Measurements from ENCODE around the gene CCSER2.
"Not testable (repeated sequence)": the region's sequence is repeated elsewhere in the genome, so short reads cannot be mapped to it uniquely, and the experiment has no call there.

CCSER2 gene

DNA sequence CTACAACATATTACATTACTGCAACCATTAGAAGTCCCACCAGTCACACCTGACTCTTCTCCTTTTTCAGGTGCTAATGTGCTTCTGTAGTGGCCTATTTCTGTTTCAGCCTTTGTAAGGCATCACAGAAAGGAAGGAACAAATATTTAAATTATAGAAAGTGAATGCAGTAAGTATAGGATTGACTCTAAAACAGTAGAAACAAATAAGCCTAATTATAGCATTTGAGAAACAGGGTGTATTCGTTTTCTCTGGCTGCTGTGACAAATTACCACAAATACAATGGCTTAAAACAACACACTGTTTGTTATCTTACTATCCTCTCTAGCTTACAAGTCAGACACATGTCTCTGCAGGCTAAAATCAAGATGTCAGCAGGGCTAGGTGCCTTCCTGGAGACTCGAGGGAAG lies 69.4 kb downstream of the CCSER2 start:
- DNase-seq, result no peak

GRCh38 chr10:84398696-84399095 lies 70.3 kb downstream of the CCSER2 start:
- DNase-seq, result no peak

DNA sequence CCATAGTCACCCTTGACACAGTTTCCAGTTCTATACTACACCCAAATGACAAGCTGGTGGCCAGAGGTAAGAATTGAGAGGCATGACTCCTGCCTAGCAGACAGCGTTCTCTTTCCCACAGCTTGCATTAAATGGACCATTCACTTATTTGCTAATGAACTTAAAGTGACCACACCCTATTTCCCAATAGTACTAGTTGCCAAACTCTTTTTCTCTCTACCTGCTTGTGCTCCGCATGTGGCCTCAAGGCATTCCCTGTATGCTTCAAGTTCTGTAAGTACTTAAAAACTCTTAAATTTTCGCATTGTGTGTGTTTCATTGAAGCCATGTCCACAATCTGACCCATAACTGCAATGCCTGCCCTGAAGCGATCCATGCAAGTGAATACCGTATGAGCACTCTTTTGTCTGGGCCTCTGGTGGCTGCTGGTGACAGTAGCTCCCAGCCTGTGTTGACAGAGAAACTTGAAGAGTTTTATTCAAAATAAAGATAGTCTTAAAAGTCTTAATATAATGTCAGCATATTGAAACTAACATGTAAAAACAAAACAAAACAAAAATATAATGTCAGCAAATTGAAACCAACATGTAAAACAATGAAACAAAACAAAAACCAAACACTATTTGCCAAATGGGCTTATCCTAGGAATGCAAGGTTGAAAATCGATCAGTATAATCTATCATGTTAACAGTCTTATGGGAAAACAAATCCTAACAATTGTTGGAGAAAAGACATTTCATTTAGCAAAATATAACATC lies 73.6 kb downstream of the CCSER2 start:
- no peak for DNase-seq

DNA sequence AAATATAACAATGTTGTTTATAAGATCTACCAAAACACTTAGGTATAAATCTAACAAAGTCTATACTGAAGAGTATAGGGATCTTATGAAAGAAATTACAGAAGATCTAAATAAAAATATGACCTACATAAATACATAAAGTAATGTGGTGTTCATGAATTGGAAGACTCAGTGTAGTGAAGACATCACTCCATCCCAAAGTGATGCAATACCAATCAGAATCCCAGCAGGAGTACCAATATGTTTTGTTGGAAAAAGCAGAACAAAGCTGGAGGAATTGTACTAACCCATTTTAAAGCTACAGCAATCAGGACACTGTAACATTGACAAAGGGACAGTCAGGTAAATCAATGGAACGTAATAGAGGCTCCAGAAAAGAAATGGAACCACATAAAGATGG lies 76.4 kb downstream of the CCSER2 start:
- DNase-seq, result no peak

DNA sequence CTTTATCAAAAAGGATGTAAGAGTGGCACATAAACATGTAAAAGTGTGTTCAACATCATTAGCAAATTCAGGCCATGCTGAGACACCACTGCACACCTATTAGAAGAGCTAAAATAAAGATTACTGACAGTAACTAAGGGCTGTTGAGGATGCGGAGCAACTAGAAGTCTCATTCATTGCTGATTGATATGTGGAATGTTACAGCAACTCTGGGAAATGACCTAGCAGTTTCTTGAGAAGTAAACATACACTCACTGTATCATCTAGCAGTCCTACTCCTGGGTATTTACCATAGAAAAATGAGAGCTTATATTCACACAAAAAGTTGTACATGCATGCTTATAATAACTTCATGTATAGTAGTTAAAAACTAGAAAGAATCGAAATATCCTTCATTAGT lies 77.3 kb downstream of the CCSER2 start:
- no peak for DNase-seq

DNA sequence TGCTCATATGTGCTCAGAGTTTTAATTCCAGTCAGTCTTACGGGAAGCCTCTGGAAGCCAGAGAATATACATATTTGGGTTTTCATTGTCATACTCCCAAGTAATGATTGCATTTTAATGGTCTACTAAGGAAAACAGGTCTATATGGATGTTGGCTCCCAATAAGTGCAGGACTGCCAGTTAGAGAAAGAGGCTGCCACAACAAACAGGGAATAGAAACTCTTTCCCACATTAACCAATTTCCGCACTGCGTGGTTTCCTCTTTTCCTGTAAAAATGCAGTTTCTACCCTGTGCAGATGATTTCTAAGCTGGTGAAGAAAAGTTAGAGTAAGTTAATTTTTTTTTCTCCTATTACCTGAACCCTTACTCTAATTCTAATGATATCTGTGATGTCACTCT lies 78.2 kb downstream of the CCSER2 start:
- DNase-seq, result no peak

- no peak for DNase-seq
Measured at GRCh38 chr10:84407388-84408049, 79.1 kb downstream of the CCSER2 start.

DNA sequence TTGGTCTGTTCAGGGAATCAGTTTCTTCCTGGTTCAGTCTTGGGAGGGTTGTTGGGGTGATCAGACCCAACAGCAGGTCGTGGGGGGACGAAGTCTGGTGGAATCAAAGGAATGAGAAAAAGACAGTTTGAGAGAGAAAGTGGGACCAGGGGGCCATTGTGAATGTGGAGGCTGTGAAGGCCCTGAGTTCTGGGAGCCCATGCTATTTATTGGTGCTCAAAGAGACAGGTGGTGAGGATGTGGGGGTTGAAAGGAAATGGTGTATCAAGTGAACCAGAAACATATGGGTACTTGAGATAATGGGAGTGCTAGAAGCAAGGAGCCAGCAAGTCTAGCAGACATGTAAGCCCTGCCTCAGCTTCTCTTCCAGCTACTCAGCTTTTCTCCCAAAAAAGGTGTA lies 84.1 kb downstream of the CCSER2 start:
- DNase-seq, result no peak

- DNase-seq, result not testable (repeated sequence)
Measured at GRCh38 chr10:84414110-84414509, 85.7 kb downstream of the CCSER2 start.

DNA sequence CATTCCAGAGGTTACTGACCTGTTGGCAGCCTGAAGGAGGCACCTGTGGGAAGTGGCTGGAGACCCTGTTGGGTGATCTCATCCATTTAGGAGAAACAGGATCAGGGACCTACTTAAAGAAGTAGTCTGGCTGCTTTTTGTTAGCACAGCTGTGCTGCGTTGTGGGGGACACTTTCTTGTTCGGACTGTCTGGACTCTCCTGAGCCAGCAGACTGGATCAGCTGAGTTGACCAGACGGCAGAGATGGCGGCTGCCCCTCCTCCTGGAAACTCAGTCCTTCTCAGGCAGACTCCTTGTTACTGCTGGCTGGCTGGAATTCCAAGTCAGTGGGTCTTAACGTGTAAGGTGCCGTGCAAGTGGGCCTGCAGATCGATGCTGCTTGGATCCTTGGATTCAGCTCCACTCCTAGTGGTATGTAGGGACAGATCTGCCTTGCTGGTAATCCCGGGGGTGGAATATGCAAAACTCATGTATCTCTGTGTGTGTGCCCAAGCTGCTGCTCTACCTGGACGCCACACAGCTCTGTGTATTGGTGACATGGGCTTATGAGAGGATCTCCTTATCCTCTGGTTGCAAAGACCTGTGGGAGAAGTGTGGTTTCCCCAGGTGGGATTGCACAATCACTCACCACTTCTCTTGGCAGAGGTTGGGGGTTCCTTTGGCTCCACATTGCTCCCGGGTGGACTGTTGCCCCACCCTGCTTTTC lies 87.3 kb downstream of the CCSER2 start:
- DNase-seq, result no peak

- no peak for DNase-seq
Measured at GRCh38 chr10:84416245-84416555, 87.8 kb downstream of the CCSER2 start.

- no peak for DNase-seq
Measured at GRCh38 chr10:84423719-84424118, 95.3 kb downstream of the CCSER2 start.

- DNase-seq, result no peak
Measured at GRCh38 chr10:84424731-84425167, 96.4 kb downstream of the CCSER2 start.

DNA sequence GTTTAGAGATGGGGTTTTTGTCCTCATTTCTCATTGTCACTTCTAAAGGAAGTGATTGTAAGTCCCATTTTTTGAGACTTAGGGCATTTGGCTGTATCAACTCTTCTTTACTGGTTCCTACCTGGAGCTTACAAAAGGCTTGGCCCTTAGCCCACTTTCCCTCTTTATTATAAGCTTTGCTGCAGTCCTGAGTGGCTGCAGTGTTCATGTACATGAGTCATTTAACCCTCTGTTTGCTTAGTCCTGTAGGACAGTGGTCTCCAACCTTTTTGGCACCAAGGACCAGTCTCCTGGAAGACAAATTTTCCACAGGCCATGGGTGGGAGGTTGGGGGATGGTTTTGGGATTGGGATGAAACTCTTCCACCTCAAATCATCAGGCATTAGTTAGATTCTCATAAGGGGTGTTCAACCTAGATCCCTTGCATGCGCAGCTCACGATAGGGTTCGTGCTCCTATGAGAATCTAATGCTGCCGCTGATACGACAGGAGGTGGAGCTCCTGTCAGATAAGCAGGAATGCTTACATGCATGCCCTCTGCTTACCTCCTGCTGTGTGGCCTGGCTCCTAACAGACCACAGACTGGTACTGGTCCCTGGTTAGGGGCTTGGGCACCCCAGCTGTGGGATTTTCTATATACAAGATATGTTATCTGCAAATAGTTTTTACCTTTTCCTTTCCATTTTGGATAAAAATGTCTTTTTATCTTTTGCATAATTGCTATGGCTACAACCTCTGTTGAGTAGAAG lies 99.7 kb downstream of the CCSER2 start:
- no peak for DNase-seq

DNA sequence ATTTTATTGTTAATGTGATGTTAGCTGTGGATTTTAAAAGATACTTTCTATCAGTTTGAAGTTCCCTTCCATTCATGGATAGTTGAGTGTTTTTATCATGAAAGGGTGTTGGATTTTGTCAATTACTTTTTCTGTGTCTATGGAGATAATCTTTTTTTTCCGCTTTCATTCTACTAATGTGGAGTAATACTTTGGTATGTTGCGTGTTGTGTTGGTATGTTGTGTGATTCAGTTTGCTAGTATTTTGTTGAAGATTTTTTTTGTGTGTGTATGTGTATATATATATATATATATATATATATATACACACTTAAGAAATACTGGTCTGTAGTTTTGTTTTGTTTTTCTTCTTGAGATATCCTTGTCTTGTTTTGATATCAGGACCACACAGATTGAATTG lies 100.3 kb downstream of the CCSER2 start:
- no peak for DNase-seq

GRCh38 chr10:84429926-84430520 lies 101.6 kb downstream of the CCSER2 start:
- DNase-seq, result peak; percentile 46

- DNase-seq, result no peak
Measured at GRCh38 chr10:84432891-84433290, 104.5 kb downstream of the CCSER2 start.

DNA sequence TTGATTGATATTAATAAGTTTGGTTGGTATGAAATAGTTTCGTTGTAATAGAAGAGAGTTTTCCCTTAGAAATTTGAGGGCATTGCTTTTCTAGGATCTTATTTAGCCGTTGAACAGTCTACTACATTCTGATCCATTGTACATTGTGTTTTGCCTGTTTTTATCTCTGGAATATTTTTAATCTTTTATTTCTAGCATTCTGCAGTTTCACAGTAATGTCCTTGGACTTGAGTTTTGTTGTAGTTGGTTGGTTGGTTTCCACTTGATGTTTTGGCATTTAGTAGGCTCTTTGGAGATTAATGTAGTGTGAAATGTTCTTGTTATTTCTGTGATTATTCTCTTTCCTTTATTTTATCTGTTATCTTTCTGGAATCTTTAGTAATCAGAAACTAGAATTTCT lies 112.4 kb downstream of the CCSER2 start:
- no peak for DNase-seq

DNA sequence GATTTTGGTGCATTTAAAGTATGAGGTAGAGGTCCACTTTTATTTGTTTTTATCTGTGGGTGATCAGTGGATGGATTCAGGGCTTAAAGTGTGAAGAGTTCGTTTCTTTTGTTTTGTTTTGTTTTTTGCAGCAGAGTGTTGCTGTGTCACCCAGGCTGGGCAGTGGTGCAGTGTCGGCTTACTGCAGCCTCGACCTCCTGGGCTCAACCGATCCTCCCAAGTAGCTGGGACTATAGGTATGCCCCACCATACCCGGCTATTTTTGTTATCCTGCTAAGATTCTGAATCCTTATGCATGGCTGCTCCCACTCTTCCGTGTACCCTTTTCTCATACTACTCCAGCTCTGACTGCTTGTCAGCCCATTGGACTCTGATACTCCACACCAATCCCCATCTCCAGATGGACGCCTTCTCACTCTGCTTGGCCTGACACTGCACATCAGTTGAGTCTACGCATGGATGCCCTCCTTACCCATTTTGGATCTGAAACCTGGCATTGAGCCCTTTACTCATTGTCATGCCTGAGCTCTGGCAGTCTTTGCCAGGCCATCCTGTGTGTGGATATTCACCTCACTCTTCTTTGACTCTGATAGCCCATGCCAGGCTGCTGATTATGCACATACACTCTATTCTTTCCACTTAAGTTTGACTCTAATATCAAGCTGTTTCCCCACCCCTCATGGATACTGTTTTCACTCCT lies 119.5 kb downstream of the CCSER2 start:
- no peak for DNase-seq

- DNase-seq, result not testable (repeated sequence)
Measured at GRCh38 chr10:84449351-84449750, 121.0 kb downstream of the CCSER2 start.

GRCh38 chr10:84452003-84452402 lies 123.6 kb downstream of the CCSER2 start:
- no peak for DNase-seq

- DNase-seq, result no peak
Measured at GRCh38 chr10:84453303-84453702, 124.9 kb downstream of the CCSER2 start.

Data from central memory CD4-positive, alpha-beta T cell (primary cell).